Measurements from ENCODE around the gene ABCA12.

Gene ABCA12

DNA sequence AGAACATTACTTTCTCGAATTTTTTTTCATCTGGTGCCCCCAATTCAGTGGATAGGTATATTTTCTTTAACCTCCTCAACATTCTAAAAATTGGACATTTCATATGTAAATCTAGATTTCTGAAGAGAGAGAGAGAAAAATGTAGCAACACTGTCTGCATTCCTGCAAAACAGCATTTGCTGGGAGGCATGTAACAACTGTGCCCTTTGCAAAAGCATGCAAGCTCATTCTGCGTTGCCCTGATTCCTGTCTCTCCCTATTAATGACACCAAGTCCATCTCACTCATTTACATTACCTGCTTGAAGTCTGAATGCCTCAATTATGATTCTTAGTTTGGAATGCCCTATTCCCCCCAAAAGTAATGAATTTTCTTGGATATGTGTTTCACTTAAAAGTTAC, 249.1 kb downstream of the ABCA12 start:
- no peaks in the 10 kb centered on the region for H3K4me1 ChIP-seq (ENCODE audit: insufficient read depth, low read length, severe bottlenecking)

DNA sequence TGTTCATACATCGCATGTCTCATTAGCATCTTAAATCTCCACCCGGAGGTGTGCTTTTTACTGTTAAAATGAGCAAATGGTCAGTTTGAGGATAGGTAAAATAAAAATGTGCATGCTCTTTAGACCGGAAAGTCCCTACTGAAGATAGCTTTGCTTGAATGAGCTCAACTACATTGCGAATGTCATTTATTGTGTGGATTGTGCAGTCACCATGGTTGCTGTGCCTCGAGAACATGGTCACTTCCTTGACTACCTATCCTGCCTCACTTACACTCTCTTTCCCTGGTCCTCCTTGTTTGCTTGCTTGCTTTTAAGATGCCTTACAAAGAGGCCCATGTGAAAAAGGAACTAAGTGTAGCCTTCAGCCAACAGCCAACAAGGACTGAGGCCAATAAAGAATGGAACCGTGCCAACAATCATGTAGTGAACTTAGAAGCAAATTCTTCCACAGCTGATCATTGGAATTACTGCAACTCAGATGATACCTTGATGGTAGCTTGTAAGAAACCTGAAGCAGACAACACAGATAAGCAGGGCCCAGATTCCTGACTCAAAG, 256.7 kb downstream of the ABCA12 start:
- H3K36me3 ChIP-seq (ENCODE audit: insufficient read depth, low read length), result no peaks in the 10 kb centered on the region
- no peak for TF ChIP-seq EZH2 (IDR thresholded peaks at IDR 0.05; ENCODE audit: borderline replicate concordance, low read length)
- TF ChIP-seq, protein P1, sequence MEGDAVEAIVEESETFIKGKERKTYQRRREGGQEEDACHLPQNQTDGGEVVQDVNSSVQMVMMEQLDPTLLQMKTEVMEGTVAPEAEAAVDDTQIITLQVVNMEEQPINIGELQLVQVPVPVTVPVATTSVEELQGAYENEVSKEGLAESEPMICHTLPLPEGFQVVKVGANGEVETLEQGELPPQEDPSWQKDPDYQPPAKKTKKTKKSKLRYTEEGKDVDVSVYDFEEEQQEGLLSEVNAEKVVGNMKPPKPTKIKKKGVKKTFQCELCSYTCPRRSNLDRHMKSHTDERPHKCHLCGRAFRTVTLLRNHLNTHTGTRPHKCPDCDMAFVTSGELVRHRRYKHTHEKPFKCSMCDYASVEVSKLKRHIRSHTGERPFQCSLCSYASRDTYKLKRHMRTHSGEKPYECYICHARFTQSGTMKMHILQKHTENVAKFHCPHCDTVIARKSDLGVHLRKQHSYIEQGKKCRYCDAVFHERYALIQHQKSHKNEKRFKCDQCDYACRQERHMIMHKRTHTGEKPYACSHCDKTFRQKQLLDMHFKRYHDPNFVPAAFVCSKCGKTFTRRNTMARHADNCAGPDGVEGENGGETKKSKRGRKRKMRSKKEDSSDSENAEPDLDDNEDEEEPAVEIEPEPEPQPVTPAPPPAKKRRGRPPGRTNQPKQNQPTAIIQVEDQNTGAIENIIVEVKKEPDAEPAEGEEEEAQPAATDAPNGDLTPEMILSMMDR (IDR thresholded peaks at IDR 0.05; ENCODE audit: low read length), result no peak
- H3K4me3 ChIP-seq (ENCODE audit: low read depth, low read length, poor library complexity, severe bottlenecking), result no peak overlapping the region
- H3K9me3 ChIP-seq (ENCODE audit: low read length), result no peaks in the 10 kb centered on the region
- no peak overlapping the region for H2AFZ ChIP-seq (ENCODE audit: low read length)
- H3F3A ChIP-seq (ENCODE audit: insufficient read depth, low read length), result no peaks in the 10 kb centered on the region
- H4K20me1 ChIP-seq (ENCODE audit: insufficient read depth, low read length), result no peaks in the 10 kb centered on the region
- peak overlapping the region; percentile 29; the same call in 1 of the 2 replicates for H3K4me2 ChIP-seq (ENCODE audit: low read length)
- no peaks in the 10 kb centered on the region for H3K79me2 ChIP-seq (ENCODE audit: insufficient read depth, low read length)
- H3K9ac ChIP-seq (ENCODE audit: low read length), result no peak overlapping the region
- no peaks in the 10 kb centered on the region for H3K9me2 ChIP-seq (ENCODE audit: low read depth, low read length)
- peak overlapping the region; percentile 46 for H3K27ac ChIP-seq (ENCODE audit: low read depth, low read length, poor library complexity, severe bottlenecking)
- peaks cover 14% of the 10 kb centered on the region for H3K4me1 ChIP-seq (ENCODE audit: insufficient read depth, low read length, severe bottlenecking)
- no peaks in the 10 kb centered on the region for H3K27me3 ChIP-seq (ENCODE audit: insufficient read depth, low read length)

More for the DNA sequence above, 249.1 kb downstream of the ABCA12 start:
- Histone ChIP-seq H3K4me2 (ENCODE audit: low read length) (no peak overlapping the region), H3K79me2 (ENCODE audit: insufficient read depth, low read length) (no peaks in the 10 kb centered on the region), H3K4me3 (ENCODE audit: low read depth, low read length, poor library complexity, severe bottlenecking) (no peak overlapping the region), H3K9me3 (ENCODE audit: low read length) (no peaks in the 10 kb centered on the region), H3K27me3 (ENCODE audit: insufficient read depth, low read length) (no peaks in the 10 kb centered on the region), H4K20me1 (ENCODE audit: insufficient read depth, low read length) (no peaks in the 10 kb centered on the region), H3K9ac (ENCODE audit: low read length) (no peak overlapping the region), H3F3A (ENCODE audit: insufficient read depth, low read length) (no peaks in the 10 kb centered on the region), H3K9me2 (ENCODE audit: low read depth, low read length) (no peaks in the 10 kb centered on the region), H3K27ac (ENCODE audit: low read depth, low read length, poor library complexity, severe bottlenecking) (no peak overlapping the region), H3K36me3 (ENCODE audit: insufficient read depth, low read length) (no peaks in the 10 kb centered on the region), H2AFZ (ENCODE audit: low read length) (no peak overlapping the region)
- no peak for TF ChIP-seq EZH2 (IDR thresholded peaks at IDR 0.05; ENCODE audit: borderline replicate concordance, low read length)
- TF ChIP-seq, protein P1 (IDR thresholded peaks at IDR 0.05; ENCODE audit: low read length), result no peak
